ENCODE measurements around the gene CEP162. TPM values are rescaled to one million over a fixed set of nuclear protein-coding genes. Genes with fewer than 3 reads are reported as not detected.
"Not testable (repeated sequence)": the region's sequence is repeated elsewhere in the genome, so short reads cannot be mapped to it uniquely, and the experiment has no call there.

The CEP162 gene
- total RNA-seq, 1 donor from 2014 or later = 3.4 TPM

DNA sequence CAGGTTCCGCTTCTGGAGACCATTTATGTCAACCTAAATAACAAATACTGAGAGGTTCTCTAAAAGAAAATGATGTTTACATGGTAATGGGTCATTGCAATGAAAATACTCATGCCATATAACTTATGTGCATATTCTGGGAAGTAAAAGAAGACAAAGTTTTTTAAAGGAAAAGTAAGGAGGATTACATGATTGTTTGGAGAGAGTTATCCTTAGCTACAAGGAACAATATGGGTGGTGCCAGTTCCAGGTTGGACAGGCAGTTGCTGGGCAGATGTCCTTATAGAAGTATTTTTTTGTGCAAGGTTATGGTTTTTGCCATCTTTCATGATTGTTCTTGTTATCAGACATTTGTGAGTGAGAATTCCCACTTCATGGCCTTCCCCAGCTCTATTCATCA, 141.4 kb downstream of the CEP162 start:
- Histone ChIP-seq H3K27me3 (ENCODE audit: control insufficient read depth, insufficient read depth, low read length) (no peaks in the 10 kb centered on the region), H3K4me3 (ENCODE audit: low read depth, low read length) (no peak overlapping the region), H3K36me3 (ENCODE audit: control insufficient read depth, insufficient read depth, low read length) (no peaks in the 10 kb centered on the region)
- FAIRE-seq (no peak), DNase-seq (ENCODE audit: low read depth) (no peak)
- TF ChIP-seq, protein P1, sequence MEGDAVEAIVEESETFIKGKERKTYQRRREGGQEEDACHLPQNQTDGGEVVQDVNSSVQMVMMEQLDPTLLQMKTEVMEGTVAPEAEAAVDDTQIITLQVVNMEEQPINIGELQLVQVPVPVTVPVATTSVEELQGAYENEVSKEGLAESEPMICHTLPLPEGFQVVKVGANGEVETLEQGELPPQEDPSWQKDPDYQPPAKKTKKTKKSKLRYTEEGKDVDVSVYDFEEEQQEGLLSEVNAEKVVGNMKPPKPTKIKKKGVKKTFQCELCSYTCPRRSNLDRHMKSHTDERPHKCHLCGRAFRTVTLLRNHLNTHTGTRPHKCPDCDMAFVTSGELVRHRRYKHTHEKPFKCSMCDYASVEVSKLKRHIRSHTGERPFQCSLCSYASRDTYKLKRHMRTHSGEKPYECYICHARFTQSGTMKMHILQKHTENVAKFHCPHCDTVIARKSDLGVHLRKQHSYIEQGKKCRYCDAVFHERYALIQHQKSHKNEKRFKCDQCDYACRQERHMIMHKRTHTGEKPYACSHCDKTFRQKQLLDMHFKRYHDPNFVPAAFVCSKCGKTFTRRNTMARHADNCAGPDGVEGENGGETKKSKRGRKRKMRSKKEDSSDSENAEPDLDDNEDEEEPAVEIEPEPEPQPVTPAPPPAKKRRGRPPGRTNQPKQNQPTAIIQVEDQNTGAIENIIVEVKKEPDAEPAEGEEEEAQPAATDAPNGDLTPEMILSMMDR (IDR thresholded peaks at IDR 0.05; ENCODE audit: insufficient read depth, low read length, severe bottlenecking) = no peak

DNA sequence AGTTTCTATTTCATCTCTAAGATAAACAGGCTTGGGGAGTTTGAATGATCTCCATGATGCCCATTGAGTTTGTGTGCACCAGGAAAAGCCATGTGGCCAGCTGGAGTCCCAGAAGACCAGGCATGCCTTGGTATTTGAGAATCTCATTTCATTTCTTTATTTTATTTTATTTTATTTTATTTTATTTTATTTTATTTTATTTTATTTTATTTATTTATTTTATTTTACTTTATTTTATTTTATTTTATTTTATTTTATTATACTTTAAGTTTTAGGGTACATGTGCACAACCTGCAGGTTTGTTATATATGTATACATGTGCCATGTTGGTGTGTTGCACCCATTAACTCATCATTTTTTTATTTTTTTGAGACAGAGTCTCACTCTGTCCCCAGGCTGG, 142.7 kb downstream of the CEP162 start:
- not testable (repeated sequence) for H3K36me3 ChIP-seq (ENCODE audit: control insufficient read depth, insufficient read depth, low read length); H3K27me3 ChIP-seq (ENCODE audit: control insufficient read depth, insufficient read depth, low read length); DNase-seq (ENCODE audit: low read depth); H3K4me3 ChIP-seq (ENCODE audit: low read depth, low read length); FAIRE-seq

DNA sequence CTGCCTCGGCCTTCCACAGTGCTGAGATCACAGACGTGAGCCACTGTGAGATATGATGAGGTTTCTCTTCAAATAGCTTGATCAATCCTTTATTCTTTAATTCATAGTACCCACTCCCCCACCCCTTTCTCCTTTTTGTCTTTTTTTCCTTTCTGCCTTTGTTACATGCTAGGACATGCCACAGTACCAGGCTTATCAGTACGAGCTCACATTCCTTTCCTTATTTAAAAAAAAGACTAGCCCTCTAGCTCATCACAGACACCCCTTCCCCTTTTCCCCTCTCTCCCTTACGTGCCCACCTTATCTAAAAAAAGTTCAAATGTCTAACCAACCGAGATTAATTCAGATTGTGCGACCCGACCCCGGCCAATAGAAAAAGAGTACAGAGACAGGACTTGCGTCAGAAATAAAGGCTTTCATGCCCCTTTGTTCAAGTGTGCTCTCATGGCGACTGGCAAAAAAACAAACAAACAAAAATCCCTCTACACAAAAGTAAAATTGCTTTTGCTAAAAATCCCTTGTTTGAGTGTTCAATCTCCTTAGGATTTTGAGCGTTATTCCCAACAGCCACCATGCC, 144.7 kb downstream of the CEP162 start:
- H3K27me3 ChIP-seq (ENCODE audit: control insufficient read depth, insufficient read depth, low read length) = no peaks in the 10 kb centered on the region
- no peak for FAIRE-seq

DNA sequence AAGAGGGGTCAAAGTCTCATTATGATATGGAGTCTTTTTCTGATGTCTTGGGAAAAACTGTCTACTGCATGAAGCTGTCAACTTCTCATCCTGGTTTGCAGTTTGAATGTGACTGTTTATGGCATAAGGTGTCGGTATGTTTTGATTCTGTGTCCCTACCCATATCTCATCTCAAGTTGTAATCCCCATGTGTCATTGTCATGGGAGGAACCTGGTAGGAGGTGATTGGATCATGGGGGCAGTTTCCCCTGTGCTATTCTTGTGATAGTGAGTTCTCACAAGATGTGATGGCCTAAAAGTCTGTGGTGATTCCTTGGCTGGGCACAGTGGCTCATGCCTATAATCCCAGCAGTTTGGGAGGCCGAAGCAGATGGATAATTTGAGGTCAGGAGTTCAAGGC, 146.2 kb downstream of the CEP162 start:
- no peak for FAIRE-seq
- no peak overlapping the region for H3K4me3 ChIP-seq (ENCODE audit: low read depth, low read length)
- DNase-seq (ENCODE audit: low read depth) = no peak
- H3K27me3 ChIP-seq (ENCODE audit: control insufficient read depth, insufficient read depth, low read length) = no peaks in the 10 kb centered on the region
- TF ChIP-seq, protein P1 (IDR thresholded peaks at IDR 0.05; ENCODE audit: insufficient read depth, low read length, severe bottlenecking) = no peak
- H3K36me3 ChIP-seq (ENCODE audit: control insufficient read depth, insufficient read depth, low read length) = no peaks in the 10 kb centered on the region

More for the DNA sequence above, 144.7 kb downstream of the CEP162 start:
- TF ChIP-seq, protein P1 (IDR thresholded peaks at IDR 0.05; ENCODE audit: insufficient read depth, low read length, severe bottlenecking) = no peak
- no peaks in the 10 kb centered on the region for H3K36me3 ChIP-seq (ENCODE audit: control insufficient read depth, insufficient read depth, low read length)
- no peak overlapping the region for H3K4me3 ChIP-seq (ENCODE audit: low read depth, low read length)
- DNase-seq (ENCODE audit: low read depth) = peak; percentile 72

DNA sequence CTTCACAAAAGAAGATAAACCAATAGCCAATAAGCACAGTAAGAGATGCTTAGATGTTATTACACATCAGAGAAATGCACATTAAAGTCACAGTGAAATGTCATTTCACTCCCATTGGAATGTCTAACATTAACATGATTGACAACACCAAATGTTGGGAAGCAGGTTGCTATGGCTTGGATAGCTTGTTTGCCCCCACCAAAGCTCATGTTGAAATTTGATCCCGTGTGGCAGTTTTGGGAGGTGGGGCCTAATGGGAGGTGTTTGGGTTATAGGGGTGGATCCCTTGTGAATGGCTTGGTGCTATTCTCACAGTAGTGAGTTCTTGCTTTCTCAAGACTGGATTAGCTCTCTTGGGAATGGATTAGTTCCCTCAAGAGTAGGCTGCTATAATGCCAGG, 149.1 kb downstream of the CEP162 start:
- TF ChIP-seq, protein P1 (IDR thresholded peaks at IDR 0.05; ENCODE audit: insufficient read depth, low read length, severe bottlenecking) = no peak
- Histone ChIP-seq H3K36me3 (ENCODE audit: control insufficient read depth, insufficient read depth, low read length) (no peaks in the 10 kb centered on the region), H3K27me3 (ENCODE audit: control insufficient read depth, insufficient read depth, low read length) (no peaks in the 10 kb centered on the region), H3K4me3 (ENCODE audit: low read depth, low read length) (no peak overlapping the region)
- no peak for DNase-seq (ENCODE audit: low read depth)
- no peak for FAIRE-seq

DNA sequence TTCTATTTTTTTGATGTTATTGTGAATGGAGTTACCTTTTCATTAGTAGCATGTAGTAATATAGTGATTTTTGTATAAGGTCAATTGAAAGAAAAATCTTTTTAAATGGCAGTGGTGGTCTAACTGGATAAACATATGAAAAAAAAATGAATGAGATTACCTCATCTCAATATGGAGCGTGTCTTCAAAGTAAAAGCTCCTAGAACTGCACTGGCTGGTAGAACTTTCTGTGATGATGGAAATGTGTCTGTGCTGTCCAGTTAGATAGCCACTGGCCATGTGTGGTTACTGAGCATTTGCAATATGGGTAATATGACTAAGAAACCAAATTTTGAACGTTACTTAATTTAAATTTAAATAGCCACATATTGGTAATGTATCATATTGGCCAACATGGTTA, 149.8 kb downstream of the CEP162 start:
- Histone ChIP-seq H3K4me3 (ENCODE audit: low read depth, low read length) (no peak overlapping the region), H3K27me3 (ENCODE audit: control insufficient read depth, insufficient read depth, low read length) (no peaks in the 10 kb centered on the region), H3K36me3 (ENCODE audit: control insufficient read depth, insufficient read depth, low read length) (no peaks in the 10 kb centered on the region)
- TF ChIP-seq, protein P1 (IDR thresholded peaks at IDR 0.05; ENCODE audit: insufficient read depth, low read length, severe bottlenecking) = no peak
- DNase-seq (ENCODE audit: low read depth) (no peak), FAIRE-seq (no peak)
